Right cardiac atrium (tissue), 5 donors: ENCODE measurements around the gene VSIG10L. TPM values are rescaled to one million over a fixed set of nuclear protein-coding genes. Genes with fewer than 3 reads are reported as not detected.

ENCODE experiments used
- ATAC-seq, 2 donors: fragments of 200-7000 bp; cut with Tn5 transposase; one replicate each; pipeline versions ENCODE4 v1.8.0 to v1.9.1; 2020; ENCODE audit warnings: moderate library complexity in 2 of 2, mild to moderate bottlenecking in 1 of 2
- DNase-seq, 3 donors: peaks; one replicate each; pipeline ENCODE4 v3.0.0-alpha.2; 2020
- H3K27ac ChIP-seq: one replicate; pipeline ENCODE4 v1.5.1; 2013; ENCODE audit warnings: mild to moderate bottlenecking, low read length, control low read depth, moderate library complexity
- H3K27me3 ChIP-seq: one replicate; pipeline ENCODE4 v1.6.1; 2013; ENCODE audit not compliant: control insufficient read depth, insufficient read depth
- H3K4me1 ChIP-seq: one replicate; pipeline ENCODE4 v1.6.1; 2013; ENCODE audit warnings: low read length; ENCODE audit not compliant: control insufficient read depth, insufficient read depth
- H3K4me3 ChIP-seq: one replicate; pipeline ENCODE4 v1.5.1; 2013; ENCODE audit warnings: low read length, control low read depth
- H3K9me3 ChIP-seq: one replicate; pipeline ENCODE4 v1.6.1; 2013; ENCODE audit warnings: low read length; ENCODE audit not compliant: control insufficient read depth
- WGBS: extraction: QIAGEN DNeasy Blood & Tissue Kit; methylation state at CpG from one replicate; pipeline ENCODE4 v1.1.7; 2013; 5-methylcytosine and 5-hydroxymethylcytosine counted together
- intact Hi-C, 4 donors: fragments of 100-400 bp; cut with DNase I; formaldehyde crosslinking; loops; one replicate each; pipeline versions ENCODE4 v1.11.0 to v1.14.0; 2022 to 2023
- polyA plus RNA-seq: library from polyadenylated mRNA; stranded (reverse); fragments of 200-250 nt; gene quantifications from one replicate; pipeline ENCODE4 v1.2.3, GENCODE V29; 2013
- total RNA-seq, 4 donors: library from RNA; stranded (reverse); fragmentation: NEBNext Ultra II Directional; extraction: Animal tissue kit (Norgen Biotek cat#: 25700); gene quantifications; one replicate each; pipeline ENCODE4 v1.2.1, GENCODE V29; 2021
- donor health status: healthy with polysubstance abuse.
- donor health status: DM: no; HTN: yes; CAD: no.
- donor health status: DM: no; HTN: no; CAD: no.
- donor health status: DM: no; HTN: yes; CAD: no; lungs with severe emphysema.
- donor health status: DM: yes; HTN: yes; CAD: no.

VSIG10L gene
- total and polyA plus RNA-seq, 5 donors: 0.85 to 2.2 (median 1.9) TPM

- Histone ChIP-seq H3K27me3 (no peaks in the 10 kb centered on the region), H3K27ac (no peak overlapping the region), H3K9me3 (no peaks in the 10 kb centered on the region), H3K4me1 (no peaks in the 10 kb centered on the region), H3K4me3 (no peak overlapping the region)
- DNase-seq (peak in 1 of 3 donors; percentile 40), ATAC-seq (no peak)
- intact Hi-C loops: no loop called here
- WGBS: 90% methylated on average over 17 of the region's 17 CpGs
Measured at GRCh38 chr19:51346742-51347141, 4.8 kb upstream of the VSIG10L start.

- Histone ChIP-seq H3K9me3 (no peaks in the 10 kb centered on the region), H3K4me1 (no peaks in the 10 kb centered on the region), H3K27me3 (no peaks in the 10 kb centered on the region), H3K4me3 (no peak overlapping the region), H3K27ac (no peak overlapping the region)
- WGBS: 98% methylated on average over 9 of the region's 9 CpGs
- intact Hi-C loops: no loop called here
- ATAC-seq: no peak
- DNase-seq: no peak
Measured at GRCh38 chr19:51345076-51345620, 3.2 kb upstream of the VSIG10L start.

- intact Hi-C loops: no loop called here
- 42% methylated on average over 9 of the region's 9 CpGs for WGBS
- H3K4me3 ChIP-seq: no peak overlapping the region
- ATAC-seq (no peak), DNase-seq (peak in 1 of 3 donors; percentile 41)
- H3K27me3 ChIP-seq: no peaks in the 10 kb centered on the region
- no peak overlapping the region for H3K27ac ChIP-seq
- no peaks in the 10 kb centered on the region for H3K4me1 ChIP-seq
- no peaks in the 10 kb centered on the region for H3K9me3 ChIP-seq
Measured at GRCh38 chr19:51342631-51343569, 961 bp upstream of the VSIG10L start.

- Histone ChIP-seq H3K4me3 (no peak overlapping the region), H3K27me3 (no peaks in the 10 kb centered on the region), H3K9me3 (no peaks in the 10 kb centered on the region), H3K27ac (no peak overlapping the region), H3K4me1 (no peaks in the 10 kb centered on the region)
- intact Hi-C loops: no loop called here
- DNase-seq: peak in 1 of 3 donors; percentile 58
- no peak for ATAC-seq
- 92% methylated on average over 18 of the region's 18 CpGs for WGBS
Measured at GRCh38 chr19:51341066-51341465, 873 bp downstream of the VSIG10L start.

- peak; percentile 97 for ATAC-seq
- intact Hi-C loops: loop anchor here in 1 of 4 donors (1.0 to 10.0 kb wide), 3 partner anchors 26 to 315 kb away; partner anchors contain the start of genes C19orf84 and ETFB
- WGBS: 2% methylated on average over 107 of the region's 107 CpGs
Measured at GRCh38 chr19:51339687-51340656, 2.0 kb downstream of the VSIG10L start.

GRCh38 chr19:51339313-51339686 lies 2.6 kb downstream of the VSIG10L start:
- under 1% methylated on average over 10 of the region's 10 CpGs for whole genome bisulfite sequencing
- H3K4me3 ChIP-seq: peak overlapping the region; percentile 62
- intact Hi-C loops: loop anchor here in 1 of 4 donors (1.0 to 10.0 kb wide), 3 partner anchors 27 to 316 kb away; partner anchors contain the start of genes C19orf84 and ETFB
- H3K4me1 ChIP-seq: no peaks in the 10 kb centered on the region
- DNase-seq (no peak), ATAC-seq (no peak)
- H3K27ac ChIP-seq: peak overlapping the region; percentile 14
- no peaks in the 10 kb centered on the region for H3K27me3 ChIP-seq
- no peaks in the 10 kb centered on the region for H3K9me3 ChIP-seq

More at GRCh38 chr19:51339687-51340656, 2.0 kb downstream of the VSIG10L start:
- Histone ChIP-seq H3K9me3 (no peaks in the 10 kb centered on the region), H3K4me3 (peak overlapping the region; percentile 62), H3K27ac (peak overlapping the region; percentile 14), H3K27me3 (no peaks in the 10 kb centered on the region), H3K4me1 (no peaks in the 10 kb centered on the region)
- DNase-seq: peak; percentile 99 to 100 (median 100)

GRCh38 chr19:51338563-51339312 lies 3.2 kb downstream of the VSIG10L start:
- no peaks in the 10 kb centered on the region for H3K9me3 ChIP-seq
- H3K27me3 ChIP-seq: no peaks in the 10 kb centered on the region
- 4% methylated on average over 43 of the region's 43 CpGs for WGBS
- peak; percentile 88 to 95 (median 93) for DNase-seq
- peak overlapping the region; percentile 62 for H3K4me3 ChIP-seq
- peak; percentile 78 to 83 for ATAC-seq
- no peak overlapping the region for H3K27ac ChIP-seq
- intact Hi-C loops: loop anchor here in 1 of 4 donors (1.0 to 10.0 kb wide), 3 partner anchors 28 to 316 kb away; partner anchors contain the start of genes C19orf84 and ETFB
- no peaks in the 10 kb centered on the region for H3K4me1 ChIP-seq

GRCh38 chr19:51337861-51338562 lies 3.9 kb downstream of the VSIG10L start:
- no peaks in the 10 kb centered on the region for H3K9me3 ChIP-seq
- no peak overlapping the region for H3K4me3 ChIP-seq
- DNase-seq (peak in 1 of 3 donors; percentile 45), ATAC-seq (no peak)
- H3K27me3 ChIP-seq: no peaks in the 10 kb centered on the region
- H3K4me1 ChIP-seq: no peaks in the 10 kb centered on the region
- WGBS: 83% methylated on average over 19 of the region's 19 CpGs
- intact Hi-C loops: loop anchor here in 1 of 4 donors (10.0 kb wide), 2 partner anchors 57 to 317 kb away; partner anchors contain the start of gene C19orf84
- no peak overlapping the region for H3K27ac ChIP-seq

GRCh38 chr19:51337141-51337860 lies 4.6 kb downstream of the VSIG10L start:
- H3K9me3 ChIP-seq: no peaks in the 10 kb centered on the region

More at GRCh38 chr19:51337141-51337860, 4.6 kb downstream of the VSIG10L start:
- no peak overlapping the region for H3K4me3 ChIP-seq
- H3K27ac ChIP-seq: no peak overlapping the region
- intact Hi-C loops: loop anchor here in 1 of 4 donors (10.0 kb wide), 2 partner anchors 58 to 318 kb away; partner anchors contain the start of gene C19orf84
- WGBS: 95% methylated on average over 13 of the region's 13 CpGs
- ATAC-seq (no peak), DNase-seq (peak in 1 of 3 donors; percentile 46)
- no peaks in the 10 kb centered on the region for H3K27me3 ChIP-seq
- no peaks in the 10 kb centered on the region for H3K4me1 ChIP-seq
